H1 (cell line): ENCODE results near the gene FREM1. TPM values are rescaled to one million over a fixed set of nuclear protein-coding genes. Genes with fewer than 3 reads are reported as not detected.

ENCODE experiments used
- CTCF ChIA-PET: fragments of 300-600 bp; sonication (Branson Sonifier 250); formaldehyde crosslinking; loops from one replicate; lab custom pipeline; 2021; ENCODE audit not compliant: partially characterized antibody; lab: Charles Lee
- POLR2A ChIA-PET: fragments of 300-600 bp; sonication (Branson Sonifier 250); formaldehyde crosslinking; loops from one replicate; lab custom pipeline; 2021; ENCODE audit warnings: inconsistent platforms; ENCODE audit not compliant: partially characterized antibody; lab: Charles Lee
- DNase-seq, 2 experiments: peaks; one replicate each; pipeline versions ENCODE4 v3.0.0 to v3.0.0-alpha.2; 2010 to 2022; ENCODE audit warnings: low spot score in 2 of 2, low read depth in 1 of 2, mixed read lengths in 1 of 2
- FAIRE-seq: peaks from 2 replicates; lab custom pipeline; 2011; peaks lifted over from hg19 to GRCh38; lab: Jason Lieb, UNC
- H2AFZ ChIP-seq: 2 replicates; pipeline ENCODE4 v1.8.1; 2012; ENCODE audit warnings: low read length, inconsistent platforms
- H2AK5ac ChIP-seq: 2 replicates; pipeline ENCODE4 v1.6.1; 2013; ENCODE audit warnings: low read depth, low read length
- H2BK120ac ChIP-seq: replicated peaks from 2 replicates; pipeline ENCODE3; 2013; ENCODE audit warnings: low read depth, low read length, inconsistent platforms
- H2BK12ac ChIP-seq: 2 replicates; pipeline ENCODE4 v1.6.1; 2013; ENCODE audit warnings: low read depth, low read length
- H2BK15ac ChIP-seq: 2 replicates; pipeline ENCODE4 v1.6.1; 2013; ENCODE audit warnings: low read length
- H2BK20ac ChIP-seq: 2 replicates; pipeline ENCODE4 v1.6.1; 2013; ENCODE audit warnings: low read length
- H2BK5ac ChIP-seq: 2 replicates; pipeline ENCODE4 v1.6.1; 2013; ENCODE audit warnings: low read depth, low read length
- H3K14ac ChIP-seq: 2 replicates; pipeline ENCODE4 v1.6.1; 2013; ENCODE audit warnings: inconsistent platforms; ENCODE audit not compliant: insufficient read length
- H3K18ac ChIP-seq: 2 replicates; pipeline ENCODE4 v1.6.1; 2013; ENCODE audit warnings: low read length; ENCODE audit errors: extremely low read depth
- H3K23ac ChIP-seq: 2 replicates; pipeline ENCODE4 v1.6.1; 2013; ENCODE audit warnings: inconsistent platforms; ENCODE audit not compliant: insufficient read length
- H3K23me2 ChIP-seq: 2 replicates; pipeline ENCODE4 v1.6.1; 2013; ENCODE audit warnings: low read depth, low read length
- H3K27ac ChIP-seq: 2 replicates; pipeline ENCODE4 v1.6.1; 2011; ENCODE audit warnings: low read depth, low read length, inconsistent platforms
- H3K27me3 ChIP-seq, 4 experiments: replicated peaks in 1 of 4; 1 replicate in 1 of 4; 2 replicates in 3 of 4; pipeline versions ENCODE4 v1.6.1 to v1.8.1; 2011 to 2013; ENCODE audit warnings: low read length in 3 of 4, mild to moderate bottlenecking in 3 of 4, inconsistent platforms in 2 of 4, mixed read lengths in 2 of 4, moderate library complexity in 1 of 4; ENCODE audit not compliant: control insufficient read depth in 3 of 4, insufficient read depth in 3 of 4; ENCODE audit errors: extremely low read depth in 1 of 4
- H3K36me3 ChIP-seq, 4 experiments: 2 replicates each; pipeline versions ENCODE4 v1.6.1 to v1.8.1; 2011 to 2013; ENCODE audit warnings: mild to moderate bottlenecking in 4 of 4, low read length in 3 of 4, moderate library complexity in 2 of 4, control low read depth in 1 of 4, inconsistent platforms in 1 of 4; ENCODE audit not compliant: insufficient read depth in 4 of 4, control insufficient read depth in 2 of 4
- H3K4ac ChIP-seq: replicated peaks from 2 replicates; pipeline ENCODE3; 2013; ENCODE audit warnings: low read length, low read depth, mixed read lengths, inconsistent platforms; ENCODE audit not compliant: insufficient read length
- H3K4me1 ChIP-seq, 4 experiments: replicated peaks in 1 of 4; 1 replicate in 1 of 4; 2 replicates in 3 of 4; pipeline versions ENCODE4 v1.6.1 to v1.8.1; 2011 to 2013; ENCODE audit warnings: low read length in 3 of 4, inconsistent platforms in 2 of 4, mixed read lengths in 1 of 4; ENCODE audit not compliant: insufficient read depth in 4 of 4, control insufficient read depth in 3 of 4
- H3K4me2 ChIP-seq, 2 experiments: 2 replicates each; pipeline versions ENCODE4 v1.6.1 to v1.8.1; 2011 to 2013; ENCODE audit warnings: low read depth in 2 of 2, low read length in 2 of 2, control low read depth in 1 of 2, inconsistent platforms in 1 of 2, mild to moderate bottlenecking in 1 of 2; ENCODE audit not compliant: insufficient read depth in 1 of 2
- H3K4me3 ChIP-seq, 4 experiments: fragments of 200-600, 300-600 bp in 1 of 4; sonication (generic), shearing (Covaris generic), sonication (Bioruptor Twin) in 1 of 4; 2 replicates each; pipeline versions ENCODE4 v1.5.1 to v1.8.1; 2011 to 2016; ENCODE audit warnings: low read length in 4 of 4, low read depth in 3 of 4, control low read depth in 2 of 4, inconsistent platforms in 2 of 4, mild to moderate bottlenecking in 2 of 4, mixed read lengths in 1 of 4, moderate library complexity in 1 of 4; ENCODE audit not compliant: insufficient read depth in 2 of 4; ENCODE audit errors: extremely low read depth in 1 of 4
- H3K56ac ChIP-seq: replicated peaks from 2 replicates; pipeline ENCODE3; 2013; ENCODE audit warnings: low read depth, mild to moderate bottlenecking, mixed read lengths, low read length, inconsistent platforms; ENCODE audit not compliant: insufficient read length
- H3K79me1 ChIP-seq: 2 replicates; pipeline ENCODE4 v1.6.1; 2013; ENCODE audit warnings: low read depth, low read length, control low read depth
- H3K79me2 ChIP-seq, 2 experiments: 2 replicates each; pipeline versions ENCODE4 v1.6.1 to v1.8.1; 2012 to 2013; ENCODE audit warnings: low read length in 2 of 2, mild to moderate bottlenecking in 2 of 2, inconsistent platforms in 1 of 2; ENCODE audit not compliant: insufficient read depth in 2 of 2, control insufficient read depth in 1 of 2
- H3K9ac ChIP-seq, 4 experiments: replicated peaks in 1 of 4; 1 replicate in 1 of 4; 2 replicates in 3 of 4; pipeline versions ENCODE4 v1.6.1 to v1.8.1; 2011 to 2013; ENCODE audit warnings: low read depth in 3 of 4, low read length in 3 of 4, control low read depth in 2 of 4, mild to moderate bottlenecking in 2 of 4, moderate library complexity in 2 of 4, inconsistent platforms in 1 of 4; ENCODE audit errors: extremely low read depth in 1 of 4
- H3K9me3 ChIP-seq, 2 experiments: 2 replicates each; pipeline versions ENCODE4 v1.6.1 to v1.8.1; 2012 to 2013; ENCODE audit warnings: mild to moderate bottlenecking in 2 of 2, moderate library complexity in 2 of 2, control low read depth in 1 of 2, inconsistent platforms in 1 of 2, low read depth in 1 of 2, low read length in 1 of 2, mixed read lengths in 1 of 2; ENCODE audit not compliant: insufficient read depth in 2 of 2
- H4K20me1 ChIP-seq, 2 experiments: replicated peaks in 1 of 2; 2 replicates each; pipeline versions ENCODE3 to v1.8.1; 2011 to 2013; ENCODE audit warnings: inconsistent platforms in 2 of 2, low read length in 2 of 2, mild to moderate bottlenecking in 1 of 2; ENCODE audit not compliant: insufficient read depth in 2 of 2, control insufficient read depth in 1 of 2
- H4K5ac ChIP-seq: 2 replicates; pipeline ENCODE4 v1.6.1; 2013; ENCODE audit warnings: low read length, low read depth, mixed read lengths, inconsistent platforms; ENCODE audit not compliant: insufficient read length
- H4K8ac ChIP-seq: 2 replicates; pipeline ENCODE4 v1.8.0; 2013; ENCODE audit warnings: mild to moderate bottlenecking, moderate library complexity, low read length, inconsistent platforms; ENCODE audit not compliant: insufficient read depth; ENCODE audit errors: extremely low read depth
- H4K91ac ChIP-seq: replicated peaks from 2 replicates; pipeline ENCODE3; 2013; ENCODE audit warnings: low read length, mixed read lengths, inconsistent platforms; ENCODE audit not compliant: insufficient read length
- BCL11A ChIP-seq, 2 experiments: IDR thresholded peaks; one replicate each; pipeline ENCODE4 v1.6.1; 2011; ENCODE audit warnings: low read depth in 2 of 2, low read length in 2 of 2, mild to moderate bottlenecking in 2 of 2
- EZH2 ChIP-seq: fragments of 200-600 bp; sonication (generic); IDR thresholded peaks from 2 replicates; pipeline ENCODE4 v1.7.1; 2012; ENCODE audit warnings: low read depth, mild to moderate bottlenecking, moderate library complexity, low read length, inconsistent platforms; ENCODE audit not compliant: severe bottlenecking
- GABPA ChIP-seq: IDR thresholded peaks from 2 replicates; pipeline ENCODE4 v1.6.1; 2011; ENCODE audit warnings: mild to moderate bottlenecking, low read length, moderate library complexity, borderline replicate concordance; ENCODE audit not compliant: insufficient read depth
- KDM1A ChIP-seq: fragments of 200-600, 300-600 bp; sonication (generic); IDR thresholded peaks from 2 replicates; pipeline ENCODE4 v1.7.1; 2016; ENCODE audit warnings: mild to moderate bottlenecking, low read length, borderline replicate concordance
- NRF1 ChIP-seq: IDR thresholded peaks from 2 replicates; pipeline ENCODE4 v1.6.1; 2011; ENCODE audit warnings: mild to moderate bottlenecking, low read depth, low read length, improper control_type of control experiment
- RAD21 ChIP-seq, 2 experiments: IDR thresholded peaks in 1 of 2; conservative IDR thresholded peaks in 1 of 2; 2 replicates each; pipeline ENCODE4 v1.6.1; 2011; ENCODE audit warnings: low read depth in 2 of 2, low read length in 2 of 2, improper control_type of control experiment in 1 of 2, inconsistent platforms in 1 of 2, mild to moderate bottlenecking in 1 of 2, moderate library complexity in 1 of 2
- SUZ12 ChIP-seq: fragments of 200-600 bp; sonication (generic); IDR thresholded peaks from 2 replicates; pipeline ENCODE4 v1.6.1; 2012; ENCODE audit warnings: mild to moderate bottlenecking, inconsistent platforms, low read length, moderate library complexity, mixed read lengths
- WGBS, 2 experiments: shearing (Covaris generic) in 1 of 2; methylation state at CpG; one replicate each; pipeline versions ENCODE4 v1.1.6 to v1.1.7; 2013 to 2015; ENCODE audit warnings: low lambda C conversion rate in 2 of 2, mixed read lengths in 2 of 2, inconsistent platforms in 1 of 2, low coverage in 1 of 2, missing lambda C conversion rate in 1 of 2; ENCODE audit not compliant: insufficient replicate concordance in 2 of 2, insufficient coverage in 1 of 2, insufficient read length in 1 of 2; ENCODE audit errors: extremely low coverage in 1 of 2, missing lambda C conversion rate in 1 of 2; 5-methylcytosine and 5-hydroxymethylcytosine counted together
- polyA plus RNA-seq, 7 experiments: library from polyadenylated mRNA; depleted of rRNA in 3 of 7; stranded (reverse) in 5 of 7; unstranded in 2 of 7; fragments of >200 nt in 5 of 7; fragments of 200-250 nt in 2 of 7; gene quantifications; 1 replicate in 5 of 7; 2 replicates in 1 of 7; 4 replicates in 1 of 7; pipeline versions ENCODE4 v1.2.1 to v1.2.3, GENCODE V29; 2011 to 2013; ENCODE audit warnings: missing spikeins in 2 of 7, mixed read lengths in 2 of 7
- total RNA-seq: library from RNA; stranded (reverse); fragmentation: NEBNext Ultra II Directional; extraction: Animal tissue kit (Norgen Biotek cat#: 25700); gene quantifications from 2 replicates; pipeline ENCODE4 v1.2.1, GENCODE V29; 2021
- TF ChIP-seq, protein P1 (sequence below), 3 experiments: IDR thresholded peaks; 1 replicate in 2 of 3; 2 replicates in 1 of 3; pipeline versions ENCODE4 v1.5.1 to v1.6.1; 2011; ENCODE audit warnings: low read length in 3 of 3, mild to moderate bottlenecking in 3 of 3, inconsistent platforms in 2 of 3, low read depth in 1 of 3, moderate library complexity in 1 of 3; ENCODE audit not compliant: insufficient read depth in 1 of 3; ENCODE audit errors: control extremely low read depth in 1 of 3
- TF ChIP-seq, protein P2 (sequence below): IDR thresholded peaks from 2 replicates; pipeline ENCODE4 v1.6.1; 2012; ENCODE audit warnings: low read length, inconsistent platforms

FREM1 gene
- total and polyA plus RNA-seq, 2 of the 8 experiments (the other 6 are each of a cell fraction or from before 2014, with no cell fraction given) = 2.6 to 3.1 TPM

DNA sequence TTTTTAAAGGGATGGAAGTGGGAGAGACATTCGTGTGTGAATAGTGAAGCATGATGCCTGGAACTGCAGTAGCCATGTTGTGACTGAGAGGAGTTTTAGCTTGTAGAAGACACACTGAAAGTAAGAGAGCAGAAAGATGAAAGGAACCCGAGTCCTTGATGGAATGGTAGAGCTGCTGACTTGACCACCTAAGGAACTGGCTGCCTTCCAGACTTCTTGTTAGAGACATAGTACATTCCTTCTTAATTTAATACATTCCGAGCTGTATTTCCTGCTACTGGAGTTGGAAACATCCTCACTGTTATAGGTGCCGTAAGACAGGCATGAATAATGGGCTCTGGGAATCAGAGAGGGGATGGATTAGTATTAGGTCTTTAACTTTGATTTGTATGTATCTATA lies 195.1 kb downstream of the FREM1 start:
- ChIA-PET POLR2A (no interaction called here), CTCF (interaction anchor here (1.2 kb wide), 1 partner anchor 55 kb away, joined by 4 read pairs; no protein-coding TSS in a partner anchor)
- Histone ChIP-seq H2AFZ (no peak overlapping the region), H2BK120ac (no peak overlapping the region), H3K27me3 (peaks cover 2 to 13% (median 3%) of the 10 kb centered on the region in 4 experiments; a peak in 6 of 7 replicates), H4K8ac (no peak overlapping the region), H2BK5ac (no peak overlapping the region), H3K14ac (no peak overlapping the region), H3K27ac (no peak overlapping the region), H3K56ac (no peak overlapping the region), H3K18ac (no peak overlapping the region), H4K91ac (no peak overlapping the region), H3K4me1 (no peaks in the 10 kb centered on the region; a peak in 1 of 7 replicates), H3K79me2 (no peaks in the 10 kb centered on the region), H2BK20ac (no peak overlapping the region), H2AK5ac (no peak overlapping the region), H3K9ac (no peak overlapping the region), H3K23ac (no peak overlapping the region), H3K36me3 (no peaks in the 10 kb centered on the region), H4K20me1 (no peaks in the 10 kb centered on the region), H2BK15ac (no peak overlapping the region), H3K79me1 (no peaks in the 10 kb centered on the region), H3K4ac (no peak overlapping the region), H4K5ac (no peak overlapping the region), H3K4me3 (no peak overlapping the region), H2BK12ac (no peak overlapping the region), H3K23me2 (no peaks in the 10 kb centered on the region), H3K9me3 (no peaks in the 10 kb centered on the region), H3K4me2 (no peak overlapping the region)
- DNase-seq (no peak), FAIRE-seq (no peak)
- 78% methylated on average over 4 of the region's 4 CpGs; no CpG with 5 or more reads in 1 of the 2 experiments for WGBS, 2 experiments
- TF ChIP-seq, protein P1, sequence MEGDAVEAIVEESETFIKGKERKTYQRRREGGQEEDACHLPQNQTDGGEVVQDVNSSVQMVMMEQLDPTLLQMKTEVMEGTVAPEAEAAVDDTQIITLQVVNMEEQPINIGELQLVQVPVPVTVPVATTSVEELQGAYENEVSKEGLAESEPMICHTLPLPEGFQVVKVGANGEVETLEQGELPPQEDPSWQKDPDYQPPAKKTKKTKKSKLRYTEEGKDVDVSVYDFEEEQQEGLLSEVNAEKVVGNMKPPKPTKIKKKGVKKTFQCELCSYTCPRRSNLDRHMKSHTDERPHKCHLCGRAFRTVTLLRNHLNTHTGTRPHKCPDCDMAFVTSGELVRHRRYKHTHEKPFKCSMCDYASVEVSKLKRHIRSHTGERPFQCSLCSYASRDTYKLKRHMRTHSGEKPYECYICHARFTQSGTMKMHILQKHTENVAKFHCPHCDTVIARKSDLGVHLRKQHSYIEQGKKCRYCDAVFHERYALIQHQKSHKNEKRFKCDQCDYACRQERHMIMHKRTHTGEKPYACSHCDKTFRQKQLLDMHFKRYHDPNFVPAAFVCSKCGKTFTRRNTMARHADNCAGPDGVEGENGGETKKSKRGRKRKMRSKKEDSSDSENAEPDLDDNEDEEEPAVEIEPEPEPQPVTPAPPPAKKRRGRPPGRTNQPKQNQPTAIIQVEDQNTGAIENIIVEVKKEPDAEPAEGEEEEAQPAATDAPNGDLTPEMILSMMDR (IDR thresholded peaks at IDR 0.05; ENCODE audit: control extremely low read depth in 1 of 3, insufficient read depth in 1 of 3, low read depth in 1 of 3, low read length in 3 of 3) = no peak
- TF ChIP-seq KDM1A (no peak), SUZ12 (no peak), BCL11A (IDR thresholded peaks at IDR 0.05; ENCODE audit: low read depth in 2 of 2, low read length in 2 of 2) (no peak), GABPA (no peak), NRF1 (no peak), RAD21 (IDR thresholded peaks at IDR 0.05 in 1 of 2, conservative IDR thresholded peaks at IDR 0.05 in 1 of 2; ENCODE audit: low read depth in 2 of 2, low read length in 2 of 2) (no peak), EZH2 (no peak)
- TF ChIP-seq, protein P2, sequence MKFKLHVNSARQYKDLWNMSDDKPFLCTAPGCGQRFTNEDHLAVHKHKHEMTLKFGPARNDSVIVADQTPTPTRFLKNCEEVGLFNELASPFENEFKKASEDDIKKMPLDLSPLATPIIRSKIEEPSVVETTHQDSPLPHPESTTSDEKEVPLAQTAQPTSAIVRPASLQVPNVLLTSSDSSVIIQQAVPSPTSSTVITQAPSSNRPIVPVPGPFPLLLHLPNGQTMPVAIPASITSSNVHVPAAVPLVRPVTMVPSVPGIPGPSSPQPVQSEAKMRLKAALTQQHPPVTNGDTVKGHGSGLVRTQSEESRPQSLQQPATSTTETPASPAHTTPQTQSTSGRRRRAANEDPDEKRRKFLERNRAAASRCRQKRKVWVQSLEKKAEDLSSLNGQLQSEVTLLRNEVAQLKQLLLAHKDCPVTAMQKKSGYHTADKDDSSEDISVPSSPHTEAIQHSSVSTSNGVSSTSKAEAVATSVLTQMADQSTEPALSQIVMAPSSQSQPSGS = no peak
